GM21381 (cell line): ENCODE results near the gene DHH.

Experiments
- ATAC-seq: cut with Tn5 transposase; IDR thresholded peaks from one replicate; pipeline ENCODE4 v1.9.1; 2021; ENCODE audit warnings: mild to moderate bottlenecking, moderate library complexity; ENCODE audit not compliant: unreplicated experiment

DHH gene

DNA sequence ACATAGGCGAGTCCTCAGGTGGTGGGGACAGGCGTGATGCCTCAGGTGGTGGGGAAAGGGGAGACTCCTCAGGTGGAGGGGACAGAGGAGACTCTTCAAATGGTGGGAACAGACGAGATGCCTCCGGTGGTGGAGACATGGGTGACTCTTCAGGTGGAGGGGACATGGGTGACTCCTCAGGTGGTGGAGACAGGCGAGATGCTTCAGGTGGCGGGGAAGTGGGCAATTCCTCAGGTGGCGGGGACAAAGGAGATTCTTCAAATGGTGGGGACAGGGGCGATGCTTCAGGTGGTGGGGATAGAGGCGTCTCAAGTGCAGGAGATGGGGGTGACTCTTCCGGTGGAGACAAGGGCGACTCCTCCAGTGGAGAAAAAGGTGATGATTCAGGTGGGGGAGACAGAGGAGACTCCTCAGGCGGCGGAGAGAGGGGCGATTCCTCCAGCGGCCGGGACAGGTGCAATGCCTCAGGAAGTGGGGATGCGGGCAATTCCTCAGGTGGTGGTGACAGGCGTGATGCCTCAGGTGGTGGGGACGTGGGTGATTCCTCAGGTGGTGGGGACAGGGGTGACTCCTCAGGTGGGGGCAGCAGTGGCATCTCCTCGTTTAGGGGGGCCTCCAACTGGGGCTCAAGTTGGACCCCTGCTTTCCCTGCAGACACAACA, 42.7 kb downstream of the DHH start:
- no peak for ATAC-seq

DNA sequence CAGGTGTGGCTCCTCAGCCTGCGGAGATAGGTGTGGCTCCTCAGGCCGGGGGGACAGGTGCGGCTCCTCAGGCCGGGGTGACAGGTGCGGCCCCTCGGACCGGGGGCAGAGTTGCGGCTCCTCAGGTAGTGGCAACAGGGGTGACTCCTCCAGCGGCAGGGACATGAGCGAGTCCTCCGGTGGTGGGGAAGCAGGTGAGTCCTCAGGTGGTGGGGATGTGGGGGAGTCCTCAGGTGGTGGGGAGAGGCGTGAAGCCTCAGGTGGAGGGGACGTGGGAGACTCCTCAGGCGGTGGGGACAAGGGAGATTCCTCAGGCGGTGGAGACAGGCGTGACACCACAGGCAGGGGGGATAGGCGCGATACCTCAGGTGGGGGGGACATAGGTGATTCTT, 43.2 kb downstream of the DHH start:
- ATAC-seq, result no peak

DNA sequence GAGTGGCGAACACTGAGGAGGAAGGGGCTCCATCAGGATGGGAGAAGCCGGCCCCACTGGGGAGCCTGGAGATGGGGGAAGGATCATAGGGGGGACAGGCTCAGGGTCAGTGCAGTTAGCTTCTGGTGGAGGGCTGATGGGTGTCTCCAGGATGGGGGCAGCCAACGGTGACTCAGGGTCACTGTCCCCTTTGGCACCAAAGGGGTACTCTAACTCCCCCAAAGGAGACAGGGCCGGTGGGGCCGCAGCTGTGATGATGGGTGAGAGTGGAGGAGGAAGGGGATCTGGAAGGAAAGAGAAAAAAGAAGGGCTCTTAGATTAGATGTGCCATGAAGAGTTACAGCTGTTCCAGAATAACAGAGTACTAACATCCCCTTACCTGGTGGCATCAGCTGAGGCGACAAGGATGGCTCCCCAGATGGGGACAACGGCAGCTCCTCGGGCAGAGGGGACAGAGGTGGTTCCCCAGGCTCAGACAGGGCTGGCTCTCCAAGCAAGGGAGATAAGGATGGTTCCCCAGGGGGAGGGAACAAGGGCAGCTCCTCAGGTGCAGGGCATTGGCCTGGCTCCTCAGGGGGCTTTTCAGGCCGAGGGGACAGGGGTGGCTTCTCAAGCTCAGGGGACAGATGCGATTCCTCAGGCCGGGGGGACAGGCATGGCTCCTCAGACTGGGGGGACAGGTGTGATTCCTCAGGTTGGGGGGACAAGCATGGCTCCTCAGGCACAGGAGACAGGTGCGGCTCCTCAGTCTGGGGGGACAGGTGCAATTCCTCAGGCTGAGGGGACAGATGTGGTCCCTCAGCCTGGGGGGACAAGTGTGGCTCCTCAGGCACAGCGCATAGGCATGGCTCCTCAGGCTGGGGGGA, 43.9 kb downstream of the DHH start:
- ATAC-seq, result no peak

DNA sequence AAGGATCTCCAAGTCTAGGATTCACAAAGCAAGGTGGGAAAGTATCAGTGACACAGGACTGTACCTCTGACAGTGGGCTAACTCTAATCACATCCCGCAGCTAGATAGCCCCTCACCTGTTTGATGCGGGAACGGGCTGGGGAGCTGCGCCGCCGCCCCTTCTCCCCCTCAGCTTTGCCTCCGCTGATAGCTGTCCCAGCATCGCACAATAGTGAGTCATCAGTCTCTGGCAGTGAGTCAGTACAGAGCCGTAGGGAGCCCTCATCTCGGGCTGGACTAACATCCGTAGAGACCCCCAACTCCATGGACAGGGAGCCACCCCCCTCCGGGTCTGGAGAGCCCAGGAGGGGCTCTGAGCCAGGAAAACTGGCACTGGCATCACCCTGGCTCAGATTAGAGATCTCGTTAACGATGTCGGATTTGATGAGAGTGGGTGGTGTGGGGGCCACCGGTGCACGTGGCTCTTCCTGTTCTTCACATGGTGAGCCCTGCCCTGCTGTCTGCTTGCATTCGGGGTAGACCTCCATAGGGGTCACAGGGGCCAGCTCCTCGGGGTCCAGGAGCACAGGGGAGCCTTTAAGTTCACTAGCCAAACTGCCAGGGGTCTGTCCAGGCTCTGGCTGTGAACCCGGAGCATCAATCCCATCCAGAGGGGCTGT, 44.9 kb downstream of the DHH start:
- ATAC-seq, result no peak

DNA sequence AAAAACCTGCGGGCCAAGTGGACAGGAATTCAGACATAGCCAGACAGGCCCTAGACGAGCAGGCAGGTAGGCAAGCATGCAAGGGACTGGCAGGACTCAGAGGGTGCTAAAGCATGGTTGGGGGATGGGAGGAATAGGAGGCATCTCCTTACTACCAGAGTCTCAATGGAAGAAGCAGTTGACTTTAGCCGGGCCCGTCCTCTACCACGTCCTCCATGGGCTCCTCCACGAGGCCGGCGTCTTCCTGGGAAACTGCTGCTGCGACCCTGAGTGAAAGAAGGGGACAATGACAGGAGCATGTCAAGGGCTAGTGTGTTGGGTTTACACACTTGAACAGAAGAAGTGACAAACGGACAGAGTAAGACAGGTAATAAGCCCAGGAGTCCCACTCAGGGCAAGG, 45.6 kb downstream of the DHH start:
- ATAC-seq, result no peak

DNA sequence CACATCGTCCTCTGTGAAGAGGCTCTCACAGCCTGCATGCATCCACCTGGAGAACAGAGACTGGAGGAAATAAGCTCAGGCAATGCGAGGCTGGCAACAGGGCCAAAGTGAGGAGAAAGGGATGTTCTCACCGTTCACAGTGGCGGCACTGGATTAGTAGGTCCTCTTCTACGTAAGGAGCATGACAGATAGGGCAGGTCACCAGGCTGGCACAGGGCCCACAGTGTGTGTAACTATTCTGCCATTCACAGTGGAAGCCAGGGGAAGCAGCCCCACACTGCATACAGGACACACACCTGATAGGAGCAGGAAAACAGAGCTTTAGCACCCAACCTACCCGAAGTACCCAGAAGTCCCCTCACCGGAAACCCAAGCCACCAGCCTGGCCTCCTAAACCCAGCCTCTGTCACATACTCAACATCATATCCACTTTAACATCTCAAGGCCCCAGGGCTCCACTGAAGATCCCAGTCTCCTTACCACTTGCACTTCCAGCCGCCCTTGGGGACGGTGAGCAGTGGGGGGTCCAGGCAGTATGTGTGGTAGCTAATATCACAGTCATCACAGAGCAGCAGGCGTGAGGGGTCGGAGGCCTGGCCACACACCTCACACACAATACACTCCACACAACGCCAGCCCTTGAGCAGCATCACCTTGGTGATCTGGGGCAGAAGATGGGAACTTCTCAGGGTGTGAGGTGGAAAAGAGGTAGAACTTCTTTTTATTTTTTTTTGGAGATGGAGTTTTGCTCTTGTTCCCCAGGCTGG, 48.3 kb downstream of the DHH start:
- no peak for ATAC-seq

DNA sequence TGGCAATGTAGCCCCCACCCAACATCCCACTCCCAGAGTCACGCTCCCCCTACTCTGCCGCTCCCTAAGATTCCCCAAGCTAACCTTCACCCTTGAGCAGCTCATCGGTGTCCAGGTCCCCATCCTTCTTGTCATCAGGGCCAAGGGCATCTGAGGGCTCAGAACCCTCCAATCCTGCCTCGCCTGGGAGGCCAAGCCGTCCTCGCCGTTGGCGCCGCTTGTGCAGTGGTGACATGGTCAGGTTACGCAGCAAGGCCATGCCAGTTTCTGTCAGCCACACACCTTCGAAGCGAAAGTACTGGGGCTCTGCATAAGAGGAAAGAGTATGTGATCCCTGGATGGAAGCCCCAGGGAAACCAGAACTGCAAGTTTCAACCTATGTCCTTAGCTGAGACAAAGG, 49.9 kb downstream of the DHH start:
- ATAC-seq, result no peak

DNA sequence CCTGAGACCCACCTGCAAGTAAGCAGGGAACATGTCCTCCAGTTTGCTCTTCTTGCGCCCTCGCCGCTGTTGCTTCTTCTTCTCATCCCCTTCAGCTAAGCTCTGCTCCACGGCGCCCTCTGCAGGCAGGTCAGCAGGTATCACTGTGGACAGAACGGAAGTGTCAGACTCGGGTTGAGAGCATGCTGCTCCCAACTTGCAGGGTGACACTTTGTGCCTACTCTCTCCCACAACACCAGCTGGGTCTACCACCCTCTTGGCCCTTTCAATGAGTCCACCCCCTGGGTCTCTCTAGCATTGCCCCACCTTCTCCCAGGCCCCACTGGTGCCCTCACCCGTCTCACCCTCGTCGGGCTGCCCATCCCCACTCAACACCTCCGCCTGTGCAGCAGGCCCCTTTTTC, 50.7 kb downstream of the DHH start:
- no peak for ATAC-seq

DNA sequence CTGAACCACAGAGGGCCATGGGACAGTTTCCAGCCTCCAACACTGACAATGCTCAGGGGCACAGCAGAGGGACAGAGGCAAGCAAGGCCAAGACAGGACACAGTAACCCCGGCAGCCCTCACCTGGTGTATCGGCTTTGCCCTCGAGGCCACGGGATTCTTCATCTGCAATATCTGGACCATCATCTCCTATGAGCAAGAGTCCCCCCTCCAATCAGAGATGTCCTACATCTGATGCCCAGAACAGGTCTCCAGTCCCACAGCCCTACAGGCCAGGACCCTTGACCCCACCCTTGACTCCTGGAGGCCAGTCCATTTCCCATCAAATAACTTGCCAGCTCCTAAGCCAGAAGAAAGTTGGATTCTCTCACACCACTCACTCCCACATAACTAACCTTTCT, 51.4 kb downstream of the DHH start:
- ATAC-seq, result no peak

DNA sequence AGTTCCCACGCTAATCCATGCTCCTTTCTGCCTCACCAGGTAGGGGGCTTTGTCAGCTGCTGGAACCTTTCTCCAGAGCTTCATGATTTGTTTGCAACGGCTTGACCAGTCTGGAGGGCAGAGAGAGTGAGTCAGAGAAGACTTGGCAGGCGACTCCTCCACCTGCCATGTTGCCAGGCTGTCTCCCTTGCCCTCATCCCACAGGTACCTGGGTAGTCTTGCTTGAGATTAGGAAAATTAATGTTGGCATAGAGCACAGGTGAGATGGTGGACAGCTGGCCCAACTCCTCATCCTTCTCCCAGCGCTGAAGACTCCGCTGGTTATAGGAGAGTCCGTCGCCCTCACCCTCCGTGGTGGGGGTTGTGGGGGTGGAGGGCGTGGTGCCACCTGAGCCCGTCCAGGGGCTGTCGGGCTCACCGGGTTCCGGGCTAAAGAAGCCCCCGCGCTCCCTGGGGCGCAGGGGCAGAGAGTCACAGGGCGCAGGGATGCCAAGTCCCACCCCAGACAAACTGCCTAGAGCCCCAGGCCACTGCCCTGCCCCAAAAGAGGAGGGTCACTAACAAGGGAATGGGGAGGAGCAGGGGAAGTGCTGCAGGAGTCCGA, 52.6 kb downstream of the DHH start:
- no peak for ATAC-seq

DNA sequence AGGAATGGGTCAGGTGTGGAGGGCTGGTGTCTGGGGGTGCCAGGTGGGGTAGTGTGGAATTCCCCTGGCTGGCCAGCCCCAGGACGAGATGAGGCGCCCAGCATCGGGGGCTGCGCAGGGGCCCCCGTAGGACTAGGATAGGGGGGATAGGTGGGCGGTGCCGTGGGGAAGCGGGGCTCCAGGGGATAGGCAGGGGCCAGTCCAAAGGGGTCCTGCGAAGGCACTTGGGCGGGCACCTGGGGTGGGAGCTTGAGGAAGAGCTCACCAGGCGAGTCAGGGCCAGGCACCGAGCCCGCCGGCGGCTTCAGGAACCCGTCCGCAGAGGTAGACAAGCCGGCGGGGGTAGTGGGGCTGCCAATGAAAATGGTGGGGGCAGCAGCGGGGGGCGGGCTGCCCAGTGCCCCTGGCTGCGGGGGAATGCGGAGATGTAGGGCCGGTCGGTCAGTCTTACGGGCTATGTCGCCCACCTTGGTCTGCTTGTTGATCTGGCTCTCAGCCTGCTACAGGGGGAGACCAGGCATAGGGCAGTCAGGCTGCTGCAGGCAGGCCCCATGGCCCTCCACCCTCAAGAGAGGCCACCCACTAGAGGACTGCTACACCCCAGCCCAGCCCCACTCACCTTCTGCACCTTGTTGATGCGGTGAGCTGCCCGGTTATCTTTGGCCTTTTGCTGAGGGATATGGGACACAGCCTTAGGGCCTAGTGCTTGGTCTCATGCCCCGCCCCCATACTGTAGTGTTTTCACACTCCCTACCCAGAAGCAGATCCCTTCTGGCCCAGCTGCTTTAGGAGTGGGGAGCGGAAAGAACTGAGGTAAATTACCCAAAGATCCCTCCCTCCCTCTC, 53.3 kb downstream of the DHH start:
- ATAC-seq, result no peak

DNA sequence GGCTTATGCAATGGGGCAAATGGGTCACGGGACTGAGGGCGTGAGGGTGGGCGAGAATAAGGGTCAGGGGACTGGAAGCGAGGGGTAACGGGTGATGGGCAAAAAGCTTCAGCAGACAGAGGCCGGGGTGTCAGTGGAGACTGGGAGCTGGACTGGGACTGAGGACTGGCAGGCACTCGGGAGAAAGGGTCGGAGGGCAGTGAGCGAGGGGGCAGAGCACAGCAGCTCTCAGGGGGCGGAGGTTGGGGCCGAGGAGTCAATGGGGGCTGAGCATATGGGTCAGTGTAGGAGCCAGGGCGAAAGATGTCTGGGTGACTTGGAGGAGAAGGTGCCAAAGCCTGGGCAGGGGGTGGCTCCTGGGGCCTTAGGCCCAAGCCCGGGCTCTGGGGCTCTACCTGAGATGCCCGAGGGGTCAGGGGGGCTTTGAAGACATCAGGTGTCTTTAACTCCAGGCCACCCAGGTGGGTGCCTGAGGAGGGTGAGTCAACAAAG, 54.2 kb downstream of the DHH start:
- ATAC-seq, result no peak

DNA sequence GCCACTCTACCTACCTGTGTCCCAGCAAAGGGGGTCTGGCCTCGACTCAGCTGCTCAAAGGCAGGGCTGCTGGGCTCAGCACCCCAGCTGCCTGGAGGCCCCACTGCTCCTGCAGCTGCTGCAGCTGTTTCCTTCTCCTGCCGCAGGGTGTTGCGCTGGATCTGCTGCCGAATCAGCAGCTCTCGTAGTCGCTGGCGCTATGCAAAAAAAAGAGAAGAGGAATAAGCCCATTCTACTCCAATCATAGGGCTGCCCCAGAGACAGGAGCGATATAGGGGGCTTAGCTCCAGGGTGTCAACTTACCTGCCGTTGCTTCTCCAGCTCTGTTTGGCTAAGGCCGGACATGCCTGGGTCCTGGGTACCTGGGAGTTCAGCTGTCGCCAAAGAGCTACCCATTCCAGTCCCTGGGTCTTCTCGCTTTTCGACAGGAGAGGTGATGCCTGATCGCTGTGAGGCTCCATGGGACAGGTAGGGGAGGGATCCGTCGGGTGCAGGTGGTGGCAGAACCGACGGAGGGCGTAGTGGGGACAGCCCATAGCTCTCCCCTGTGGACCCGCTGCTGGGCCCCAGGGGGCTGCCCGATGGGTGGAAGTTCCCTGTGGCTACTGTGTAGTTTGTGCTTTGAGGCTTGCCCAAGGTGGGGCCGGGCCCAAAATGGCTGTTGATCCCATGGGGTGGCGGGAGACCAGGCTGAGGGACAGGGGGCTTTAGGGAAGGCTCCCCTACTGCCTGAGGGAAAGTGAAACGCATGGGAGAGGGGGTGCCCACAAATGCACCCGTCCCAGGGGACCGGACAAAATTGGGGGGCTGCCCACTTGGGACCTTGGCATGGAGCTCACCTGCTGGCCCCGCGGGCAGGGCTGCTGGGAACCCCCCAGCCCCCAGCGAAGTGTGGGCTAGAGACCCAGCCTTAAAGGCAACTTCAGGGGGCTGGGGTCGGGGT, 54.9 kb downstream of the DHH start:
- ATAC-seq, result no peak

DNA sequence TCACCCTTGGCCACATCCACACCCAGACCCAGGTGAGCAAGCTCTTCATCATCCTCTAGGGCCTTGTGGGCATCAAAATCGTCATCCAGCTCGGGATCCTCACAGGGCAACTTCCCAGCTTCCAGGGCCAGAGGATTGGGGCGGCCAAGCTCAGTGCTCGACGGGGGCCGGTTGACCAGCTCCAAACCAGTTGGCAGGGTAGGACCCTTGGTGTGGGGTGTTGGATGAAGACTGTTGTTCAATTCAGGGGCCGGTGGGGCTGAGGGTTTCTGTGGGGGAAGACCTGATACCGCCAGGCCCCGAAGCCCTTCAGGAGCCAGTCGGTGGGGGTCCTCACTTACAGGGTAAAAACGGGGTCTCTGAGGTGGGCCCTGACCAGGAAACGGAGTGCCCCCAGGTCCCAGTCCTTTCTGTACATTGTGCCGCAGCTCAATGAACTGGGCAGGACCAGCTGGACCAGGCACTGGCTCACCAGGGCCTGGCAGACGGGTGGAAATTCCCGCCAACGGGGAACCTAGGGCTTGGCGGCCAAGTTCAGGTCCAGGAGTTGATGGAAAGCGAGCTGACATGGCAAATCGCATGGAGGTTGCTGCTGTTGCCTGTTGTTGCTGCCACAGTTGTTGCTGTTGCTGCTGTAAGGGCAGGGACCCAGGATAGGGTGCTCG, 56.2 kb downstream of the DHH start:
- no peak for ATAC-seq

DNA sequence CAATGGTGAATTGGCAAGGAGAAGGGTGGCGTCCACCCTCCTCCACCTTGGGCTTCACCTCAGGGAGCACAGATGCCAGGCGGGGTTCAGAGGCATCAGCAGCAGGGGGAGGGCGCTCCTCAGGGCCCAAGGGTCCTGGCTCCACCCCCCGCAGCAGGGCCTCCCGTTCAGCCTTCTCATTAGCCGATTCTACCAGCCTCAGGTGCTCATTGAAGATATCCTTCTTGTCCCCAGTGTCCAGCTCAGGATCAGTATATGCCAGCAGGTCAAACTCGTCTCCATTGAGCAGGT, 56.7 kb downstream of the DHH start:
- ATAC-seq, result no peak

DNA sequence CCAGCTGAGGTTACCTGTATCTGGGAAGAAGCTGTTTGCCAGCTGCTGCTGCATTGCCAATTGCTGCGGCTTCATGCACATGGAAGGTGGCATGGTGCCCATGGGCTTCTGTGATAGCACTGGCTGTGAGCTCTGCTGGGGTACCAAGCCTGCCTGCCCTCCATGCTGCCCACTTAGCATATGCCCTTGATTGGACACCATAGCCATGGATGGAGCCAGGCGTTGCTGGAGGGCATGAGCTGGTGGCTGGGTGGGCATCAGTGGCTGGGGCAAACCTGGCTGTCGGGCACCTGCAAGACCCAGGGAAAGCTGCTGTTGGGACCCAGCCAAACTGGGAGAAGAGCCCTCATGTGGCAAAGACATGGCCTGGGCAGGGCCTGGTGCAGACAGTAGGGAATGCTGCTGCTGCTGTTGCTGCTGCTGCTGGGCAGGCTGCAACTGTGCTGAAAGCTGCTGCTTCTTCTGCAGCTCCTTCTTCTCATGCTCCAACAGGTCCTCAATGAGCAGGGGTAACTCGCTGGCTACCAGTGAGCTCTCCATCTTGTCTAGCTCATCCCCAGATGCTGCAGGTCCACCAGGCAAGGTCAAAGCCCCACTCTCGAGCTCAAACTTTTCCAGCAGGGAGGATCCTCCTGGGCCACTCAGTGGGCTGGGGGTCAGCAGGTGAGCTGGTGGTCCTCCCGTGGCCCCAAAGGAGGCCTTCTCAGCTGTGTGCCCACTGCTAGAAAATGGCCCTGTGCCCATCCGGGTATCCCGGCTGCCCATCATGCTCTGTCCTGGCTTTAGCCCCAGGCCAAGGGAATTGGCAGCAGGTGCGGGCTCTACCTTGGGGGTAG, 57.3 kb downstream of the DHH start:
- no peak for ATAC-seq
